Activated CD4-positive, alpha-beta T cell treated with anti-CD3 and anti-CD28 coated beads, Interleukin-2, amount 50 U/mL, for 48 hours (primary cell): ENCODE measurements around the gene FBXW11.

Source experiments
- DNase-seq, 2 experiments: peaks; one replicate each; pipeline ENCODE4 v3.0.0-alpha.2; 2020

FBXW11 gene

DNA sequence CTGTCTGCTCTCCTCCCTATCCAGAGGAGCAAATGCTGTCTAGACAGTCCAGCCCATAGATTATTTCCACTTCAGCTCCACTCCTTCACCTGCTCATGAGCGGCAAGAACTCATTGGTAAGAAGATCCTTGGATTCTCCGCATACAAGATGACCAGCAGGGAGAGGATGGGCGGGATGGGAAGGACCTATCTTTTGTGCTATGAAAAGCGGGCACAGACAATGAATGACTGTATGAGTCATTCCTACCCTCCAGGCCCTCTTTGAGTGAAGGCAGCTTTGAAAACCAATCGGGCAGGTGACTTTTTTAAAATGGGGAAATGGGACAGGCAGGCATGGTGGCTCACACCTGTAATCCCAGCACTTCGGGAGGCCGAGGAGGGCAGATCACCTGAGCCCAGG, 171.4 kb downstream of the FBXW11 start:
- DNase-seq: no peak

DNA sequence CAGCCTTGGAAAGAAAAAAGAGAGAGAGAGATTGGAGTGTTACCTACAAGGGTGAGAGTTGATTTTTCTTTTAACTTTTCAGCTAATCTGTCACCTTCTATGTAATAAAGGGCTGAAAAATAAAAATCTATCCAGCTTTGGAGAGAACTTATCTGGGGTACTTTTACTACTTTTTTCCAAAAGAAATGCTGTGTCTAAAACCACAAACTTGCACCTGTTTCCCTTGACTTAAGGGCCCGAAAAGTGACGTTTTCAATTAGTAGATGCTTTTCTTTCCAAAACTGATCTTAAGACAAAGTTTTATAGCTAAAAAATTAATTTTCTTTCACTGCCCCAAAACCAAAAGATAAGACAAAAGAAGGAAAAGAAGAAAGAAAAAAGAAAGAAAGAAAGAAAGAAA, 172.0 kb downstream of the FBXW11 start:
- no peak for DNase-seq

DNA sequence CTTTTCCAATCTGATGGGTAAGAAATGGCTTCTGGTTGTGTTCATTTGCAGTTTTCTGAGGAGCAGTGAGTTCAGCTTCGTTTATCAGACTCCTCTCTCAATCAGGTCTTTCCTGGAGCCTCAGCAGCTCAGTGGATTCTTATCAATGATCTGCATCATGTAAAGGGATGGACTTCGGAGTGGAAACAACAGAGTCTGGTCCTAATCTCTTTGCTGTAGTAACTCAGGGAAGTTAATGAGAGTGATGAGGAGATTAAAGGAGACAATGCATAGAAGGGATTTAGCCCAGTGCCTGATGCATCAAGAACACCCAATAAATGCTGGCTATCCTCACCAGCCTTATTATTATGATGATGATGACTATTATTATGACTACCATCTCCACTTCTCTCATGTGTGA, 173.7 kb downstream of the FBXW11 start:
- DNase-seq: no peak

DNA sequence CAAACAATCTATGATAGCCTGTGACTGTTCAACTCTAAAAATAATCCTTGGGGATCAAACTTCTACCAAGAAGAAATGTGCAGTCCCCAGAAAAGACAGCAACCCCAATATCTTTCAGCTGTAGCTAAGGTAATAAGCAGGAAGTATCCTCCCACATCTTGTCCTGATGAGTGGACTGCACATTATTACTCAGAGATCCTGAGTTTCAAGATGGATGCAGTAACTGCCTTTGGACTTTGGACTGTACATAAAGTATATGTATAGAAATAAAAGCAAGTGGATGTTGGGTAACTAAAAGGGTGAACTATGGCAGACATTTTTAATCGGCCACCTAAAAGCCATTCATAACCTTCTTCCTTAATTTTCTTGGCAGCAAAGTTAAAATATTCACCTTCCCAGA, 175.8 kb downstream of the FBXW11 start:
- DNase-seq: no peak

DNA sequence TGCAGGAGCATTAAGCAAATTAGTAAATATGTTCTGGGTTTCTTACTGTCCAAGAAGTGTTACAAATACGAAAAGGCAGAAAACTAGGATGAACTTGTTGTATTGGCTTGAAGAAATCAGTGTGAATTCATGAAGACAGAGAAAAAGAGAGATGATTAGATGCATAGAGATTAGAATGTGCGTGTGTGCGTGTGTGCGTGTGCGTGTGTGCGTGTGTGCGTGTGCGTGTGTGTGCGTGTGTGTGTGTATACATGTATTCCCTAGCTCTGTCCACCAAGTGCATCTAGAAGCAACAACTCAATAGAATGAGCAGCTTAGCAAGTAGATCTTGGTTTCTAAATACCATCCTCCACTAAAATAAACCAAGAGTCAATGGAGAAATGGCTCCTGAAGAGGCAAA, 179.3 kb downstream of the FBXW11 start:
- DNase-seq: no peak

DNA sequence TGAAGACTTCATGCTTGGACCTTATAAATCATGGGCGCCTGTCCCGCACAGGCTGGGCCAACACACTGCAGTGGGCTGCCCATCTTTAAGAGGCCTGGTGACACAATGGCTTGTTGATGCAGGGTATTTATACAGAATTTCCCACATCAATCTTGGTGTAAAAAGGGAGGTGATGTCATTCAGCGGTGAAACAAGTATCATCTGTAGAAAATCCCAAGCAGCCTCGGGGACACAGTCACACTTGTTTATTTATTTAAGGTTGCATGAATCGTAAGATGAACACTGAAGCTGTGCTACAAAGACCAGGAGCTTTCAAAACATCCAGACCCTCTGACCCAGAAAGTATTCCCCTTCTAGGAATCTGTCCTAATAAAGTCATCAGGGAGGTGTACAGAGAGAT, 180.3 kb downstream of the FBXW11 start:
- no peak for DNase-seq

DNA sequence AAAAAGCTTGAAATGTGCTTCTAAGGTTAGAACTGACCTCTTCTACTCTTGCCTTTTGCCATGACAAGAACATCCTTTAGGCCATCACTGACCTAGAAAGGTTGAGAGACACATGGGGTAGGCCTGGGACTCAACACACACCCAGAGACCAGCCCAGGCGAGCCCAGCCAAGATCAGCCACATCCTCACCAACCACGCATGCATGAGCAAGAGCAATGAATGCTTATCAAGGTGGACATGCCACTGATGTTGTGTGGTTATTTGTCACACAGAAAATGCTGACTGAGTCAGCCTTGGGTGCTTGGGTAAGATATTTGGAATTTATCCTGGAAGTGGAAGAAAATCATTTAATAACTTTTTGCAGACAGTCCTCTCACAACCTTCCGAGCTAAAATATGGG, 181.4 kb downstream of the FBXW11 start:
- no peak for DNase-seq

DNA sequence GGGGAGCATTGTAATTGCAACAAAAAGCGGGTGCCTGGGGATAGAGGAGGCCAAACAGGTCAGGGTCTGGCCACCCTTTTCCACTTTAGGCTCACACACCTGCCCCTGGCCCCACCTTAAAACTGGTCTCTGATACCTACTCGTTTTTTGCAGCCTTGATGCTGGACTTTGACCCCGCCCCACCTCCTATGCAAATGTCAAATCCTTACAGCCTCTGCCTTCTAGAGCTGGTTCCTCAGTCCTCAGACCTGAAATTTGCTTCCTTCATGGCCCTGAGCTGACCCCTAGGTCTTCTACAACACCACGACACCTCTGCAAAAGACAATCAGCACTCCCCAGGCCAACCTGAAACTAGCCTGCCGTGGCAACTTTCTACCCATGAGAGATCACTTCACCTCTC, 183.2 kb downstream of the FBXW11 start:
- DNase-seq: no peak

DNA sequence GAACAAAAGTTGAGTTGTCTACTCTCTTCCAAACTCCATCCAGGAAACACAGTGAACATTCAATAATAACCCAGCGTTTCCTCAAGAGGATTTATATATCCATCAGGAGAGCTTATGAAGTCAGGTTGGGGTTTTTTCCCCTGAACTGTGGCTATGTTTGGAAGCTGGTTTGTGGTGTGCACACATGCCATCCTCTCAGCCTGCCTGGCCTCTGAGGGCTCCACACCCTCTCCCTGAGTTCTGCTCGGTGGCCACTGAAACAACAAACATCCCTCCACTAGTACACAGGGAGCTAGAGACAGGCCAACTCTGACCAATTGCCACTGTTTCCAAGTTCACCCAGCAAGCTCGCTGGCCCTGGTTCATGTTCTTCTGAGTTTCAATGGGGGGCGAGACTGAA, 185.2 kb downstream of the FBXW11 start:
- DNase-seq: no peak

DNA sequence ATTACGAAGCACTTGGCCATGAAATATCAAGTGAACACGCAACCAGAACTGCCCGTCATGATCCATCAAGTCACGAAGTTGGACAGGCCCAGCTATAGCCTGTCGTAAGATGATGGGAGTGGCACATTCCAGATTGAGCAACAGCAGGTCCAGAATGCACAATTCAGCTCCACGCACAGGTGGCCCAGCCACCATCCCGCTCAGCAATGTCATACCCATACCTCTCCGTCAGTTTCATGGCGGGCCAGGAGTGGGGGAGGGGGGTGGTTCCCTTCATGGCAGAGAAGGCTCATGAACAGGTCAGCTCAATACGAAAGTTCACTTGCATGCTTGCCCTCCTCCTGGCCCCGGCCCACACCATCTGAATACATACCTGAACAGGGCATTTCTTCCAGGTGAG, 185.9 kb downstream of the FBXW11 start:
- no peak for DNase-seq

DNA sequence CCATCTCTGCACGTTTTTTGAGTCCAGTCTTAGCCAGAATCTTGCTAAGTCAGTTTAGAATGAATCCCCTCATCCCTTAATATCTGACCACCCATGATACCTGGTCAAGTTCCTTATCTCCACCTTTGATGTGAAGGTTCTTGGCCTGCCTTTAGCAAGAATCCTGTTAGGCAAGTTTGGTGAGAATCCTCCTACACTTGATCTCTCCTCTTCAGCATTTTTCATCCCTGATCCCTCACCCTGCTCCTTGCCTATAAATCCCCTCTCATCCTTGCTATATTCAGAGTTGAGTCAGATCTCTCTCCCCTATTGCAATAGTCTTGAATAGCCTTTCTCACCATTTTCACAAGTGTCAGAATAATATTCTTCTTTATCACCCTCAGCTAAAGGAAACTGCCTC, 189.8 kb downstream of the FBXW11 start:
- DNase-seq: no peak

DNA sequence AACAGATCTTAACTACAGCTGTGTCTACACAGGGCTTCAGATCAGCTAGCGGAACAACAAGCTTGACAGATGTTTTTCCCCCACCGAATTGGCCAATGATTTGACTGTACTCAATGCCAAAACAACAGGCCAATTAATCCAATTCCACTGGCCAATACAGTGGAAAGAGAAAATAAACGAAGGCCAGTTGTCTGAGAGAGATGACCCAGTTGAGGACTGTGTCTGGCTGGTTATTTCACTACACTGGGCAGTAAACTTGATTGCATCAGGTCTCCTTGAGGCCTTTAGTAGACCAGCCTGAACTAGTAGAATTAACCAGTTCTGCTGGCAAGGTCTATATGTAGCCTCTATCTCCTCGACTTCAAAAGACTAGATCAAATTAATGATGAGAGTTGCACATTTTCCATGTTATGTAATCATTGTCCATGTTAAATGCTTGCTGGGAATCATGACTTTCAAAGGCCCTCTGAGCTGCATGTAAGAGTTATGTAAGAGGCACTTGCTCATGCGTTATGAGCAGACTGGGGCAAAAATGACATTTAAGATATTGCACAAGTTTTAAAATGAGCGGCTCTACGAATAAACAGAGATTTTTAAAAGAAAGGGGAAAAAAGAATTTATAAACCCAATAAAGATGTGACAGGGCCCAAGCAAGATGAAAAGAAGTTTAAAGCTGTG, 192.5 kb downstream of the FBXW11 start:
- no peak for DNase-seq

DNA sequence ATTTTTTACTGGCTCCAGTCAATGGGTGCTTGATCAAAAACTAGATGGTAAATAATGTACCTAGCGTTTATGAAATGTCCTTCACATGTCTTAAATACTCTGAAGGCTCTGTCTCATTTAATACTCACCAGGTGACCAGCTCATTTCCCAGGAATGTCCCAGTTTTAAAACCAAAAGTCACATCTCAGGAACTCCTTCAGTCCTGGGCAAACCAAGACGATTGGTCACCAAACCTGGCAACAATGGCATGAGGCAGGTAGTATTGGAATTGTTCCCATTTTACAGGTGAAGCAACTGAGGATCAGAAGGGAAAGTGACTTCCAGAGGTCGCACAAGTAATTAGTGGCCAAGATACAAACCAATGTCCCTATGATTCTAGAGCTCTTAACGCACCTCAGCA, 193.2 kb downstream of the FBXW11 start:
- no peak for DNase-seq
